GM23248 (cell line): ENCODE data around the gene KDM6A. TPM values are rescaled to one million over a fixed set of nuclear protein-coding genes. Genes with fewer than 3 reads are reported as not detected.
"Not testable (repeated sequence)": the region's sequence is repeated elsewhere in the genome, so short reads cannot be mapped to it uniquely, and the experiment has no call there.

Experiments used
- DNase-seq: peaks from one replicate; pipeline ENCODE4 v3.0.0-alpha.2; 2015
- H2AFZ ChIP-seq: fragments of 200-600 bp; sonication (generic); 2 replicates; pipeline ENCODE4 v1.6.1; 2016; ENCODE audit warnings: antibody characterized with exemption
- H3F3A ChIP-seq: fragments of 200-600 bp; sonication (generic); 2 replicates; pipeline ENCODE4 v1.6.1; 2016; ENCODE audit warnings: mild to moderate bottlenecking, antibody characterized with exemption, mixed run types; ENCODE audit not compliant: insufficient read depth
- H3K27ac ChIP-seq: fragments of 200-600 bp; sonication (generic); 2 replicates; pipeline ENCODE4 v1.5.1; 2016; ENCODE audit warnings: mild to moderate bottlenecking
- H3K27me3 ChIP-seq: fragments of 200-600 bp; sonication (generic); replicated peaks from 2 replicates; pipeline ENCODE4 v1.6.1; 2016; ENCODE audit warnings: mild to moderate bottlenecking; ENCODE audit not compliant: insufficient read depth
- H3K36me3 ChIP-seq: fragments of 200-600 bp; sonication (generic); 2 replicates; pipeline ENCODE4 v1.6.1; 2016; ENCODE audit warnings: low read depth, mild to moderate bottlenecking
- H3K4me1 ChIP-seq: fragments of 200-600 bp; sonication (generic); 2 replicates; pipeline ENCODE4 v1.6.1; 2016; ENCODE audit warnings: mild to moderate bottlenecking; ENCODE audit not compliant: insufficient read depth
- H3K4me2 ChIP-seq: fragments of 200-600 bp; sonication (generic); one replicate; pipeline ENCODE4 v1.6.1; 2016; ENCODE audit warnings: mild to moderate bottlenecking; ENCODE audit not compliant: unreplicated experiment
- H3K4me3 ChIP-seq: fragments of 200-600 bp; sonication (generic); 2 replicates; pipeline ENCODE4 v1.5.1; 2016; ENCODE audit warnings: mild to moderate bottlenecking
- H3K79me2 ChIP-seq: fragments of 200-600 bp; sonication (generic); 2 replicates; pipeline ENCODE4 v1.6.1; 2016; ENCODE audit warnings: mild to moderate bottlenecking; ENCODE audit not compliant: insufficient read depth
- H3K9ac ChIP-seq: fragments of 200-600 bp; sonication (generic); 2 replicates; pipeline ENCODE4 v1.6.1; 2016; ENCODE audit warnings: mild to moderate bottlenecking
- H3K9me2 ChIP-seq: fragments of 200-600 bp; sonication (generic); 2 replicates; pipeline ENCODE4 v1.6.1; 2016; ENCODE audit warnings: mixed run types, mild to moderate bottlenecking, moderate library complexity; ENCODE audit not compliant: insufficient read depth
- H3K9me3 ChIP-seq: fragments of 200-600 bp; sonication (generic); one replicate; pipeline ENCODE4 v1.6.1; 2017; ENCODE audit warnings: low read depth
- H4K20me1 ChIP-seq: fragments of 200-600 bp; sonication (generic); 2 replicates; pipeline ENCODE4 v1.6.0; 2016; ENCODE audit not compliant: insufficient read depth
- EZH2 ChIP-seq: fragments of 200-600 bp; sonication (generic); IDR thresholded peaks from 2 replicates; pipeline ENCODE4 v1.6.1; 2018; ENCODE audit warnings: antibody characterized with exemption, mild to moderate bottlenecking; ENCODE audit not compliant: insufficient read depth, poor library complexity, severe bottlenecking
- EZH2phosphoT487 ChIP-seq: fragments of 200-600 bp; sonication (generic); IDR thresholded peaks from 2 replicates; pipeline ENCODE4 v1.6.1; 2018; ENCODE audit warnings: antibody characterized with exemption, moderate library complexity, mild to moderate bottlenecking, low read depth; ENCODE audit not compliant: insufficient read depth
- WGBS, 2 experiments: methylation state at CpG; one replicate each; pipeline ENCODE4 v1.1.6; 2015 to 2017; ENCODE audit warnings: low lambda C conversion rate in 2 of 2, low coverage in 1 of 2; ENCODE audit errors: missing lambda C conversion rate in 2 of 2; 5-methylcytosine and 5-hydroxymethylcytosine counted together
- in situ Hi-C: fragments of 300-500 bp; cut with MboI; formaldehyde crosslinking; loops from 2 replicates; pipeline ENCODE4 v1.15.0; 2020
- polyA plus RNA-seq: library from polyadenylated mRNA; unstranded; fragments of >200 nt; fragmentation: Nextera tagmentation; extraction: Ambion mirVana; gene quantifications from 2 replicates; pipeline ENCODE4 v1.2.1, GENCODE V29; 2016
- total RNA-seq: library from RNA; depleted of rRNA; stranded (reverse); fragments of >200 nt; shearing (Covaris generic); gene quantifications from 2 replicates; pipeline ENCODE4 v1.2.3, GENCODE V29; 2014

The KDM6A gene
- total and polyA plus RNA-seq, 2 experiments from 2014 or later: 5.8 to 12.0 TPM

GRCh38 chrX:44997282-44997812, 124.4 kb downstream of the KDM6A start:
- 77 to 78% methylated on average over 8 to 10 of the region's 10 CpGs for WGBS, 2 experiments
- no peak for TF ChIP-seq EZH2phosphoT487
- TF ChIP-seq EZH2: no peak
- no peaks in the 10 kb centered on the region for H3F3A ChIP-seq
- no peaks in the 10 kb centered on the region for H3K4me1 ChIP-seq
- H3K4me3 ChIP-seq: no peak overlapping the region
- H3K9me3 ChIP-seq: no peaks in the 10 kb centered on the region
- H3K27me3 ChIP-seq: no peaks in the 10 kb centered on the region
- H3K4me2 ChIP-seq: no peak overlapping the region
- in situ Hi-C loops: no loop called here
- H3K27ac ChIP-seq: no peak overlapping the region
- no peak for DNase-seq
- no peaks in the 10 kb centered on the region for H3K36me3 ChIP-seq
- H3K79me2 ChIP-seq: peaks cover 99% of the 10 kb centered on the region
- H3K9ac ChIP-seq: no peak overlapping the region
- H3K9me2 ChIP-seq: no peaks in the 10 kb centered on the region
- no peak overlapping the region for H2AFZ ChIP-seq
- no peaks in the 10 kb centered on the region for H4K20me1 ChIP-seq

GRCh38 chrX:44997888-44998287, 124.9 kb downstream of the KDM6A start:
- H3K9ac ChIP-seq: no peak overlapping the region
- no peak overlapping the region for H3K4me3 ChIP-seq
- H3K4me2 ChIP-seq: no peak overlapping the region
- no peak overlapping the region for H2AFZ ChIP-seq
- peaks cover 96% of the 10 kb centered on the region for H3K79me2 ChIP-seq
- H3K9me3 ChIP-seq: no peaks in the 10 kb centered on the region
- H4K20me1 ChIP-seq: no peaks in the 10 kb centered on the region
- H3F3A ChIP-seq: no peaks in the 10 kb centered on the region
- H3K27me3 ChIP-seq: no peaks in the 10 kb centered on the region
- DNase-seq: no peak
- TF ChIP-seq EZH2phosphoT487: no peak
- TF ChIP-seq EZH2: no peak
- in situ Hi-C loops: no loop called here
- no peaks in the 10 kb centered on the region for H3K9me2 ChIP-seq
- H3K36me3 ChIP-seq: no peaks in the 10 kb centered on the region
- H3K4me1 ChIP-seq: no peaks in the 10 kb centered on the region
- no peak overlapping the region for H3K27ac ChIP-seq
- WGBS, 2 experiments: 93 to 100% methylated on average over 1 of the region's 1 CpG

- H3K36me3 ChIP-seq, H4K20me1 ChIP-seq, H3K9me2 ChIP-seq, H3K27ac ChIP-seq, H3K9ac ChIP-seq, H3F3A ChIP-seq, H3K27me3 ChIP-seq, H3K4me3 ChIP-seq, H3K4me2 ChIP-seq, H3K9me3 ChIP-seq, H3K4me1 ChIP-seq, in situ Hi-C loops, H2AFZ ChIP-seq: not testable (repeated sequence)
- peaks cover 92% of the 10 kb centered on the region for H3K79me2 ChIP-seq
- 97% methylated on average over 8 of the region's 8 CpGs for WGBS, 2 experiments
- peak; percentile 8 for DNase-seq
These were observed 126.2 kb downstream of the KDM6A start for GRCh38 chrX:44999237-44999636.

GRCh38 chrX:44999872-45000271, 126.9 kb downstream of the KDM6A start:
- H3F3A ChIP-seq, H3K9me3 ChIP-seq: not testable (repeated sequence)
- H3K79me2 ChIP-seq: peaks cover 90% of the 10 kb centered on the region

GRCh38 chrX:45001048-45001447, 128.1 kb downstream of the KDM6A start:
- Histone ChIP-seq H3K79me2 (peaks cover 83% of the 10 kb centered on the region), H3K9me2 (no peaks in the 10 kb centered on the region), H3K9me3 (no peaks in the 10 kb centered on the region), H3K4me3 (no peak overlapping the region), H3K9ac (no peak overlapping the region), H3K4me2 (no peak overlapping the region), H4K20me1 (no peaks in the 10 kb centered on the region), H3K27me3 (no peaks in the 10 kb centered on the region), H3K36me3 (no peaks in the 10 kb centered on the region), H3K4me1 (no peaks in the 10 kb centered on the region), H2AFZ (no peak overlapping the region), H3F3A (no peaks in the 10 kb centered on the region), H3K27ac (no peak overlapping the region)
- WGBS, 2 experiments: 81 to 83% methylated on average over 4 of the region's 4 CpGs
- DNase-seq: no peak
- in situ Hi-C loops: no loop called here
- TF ChIP-seq EZH2phosphoT487 (no peak), EZH2 (no peak)

More at GRCh38 chrX:44999872-45000271, 126.9 kb downstream of the KDM6A start:
- H3K36me3 ChIP-seq, H3K27me3 ChIP-seq, H4K20me1 ChIP-seq, H2AFZ ChIP-seq, H3K4me1 ChIP-seq, H3K27ac ChIP-seq, H3K4me3 ChIP-seq, H3K9ac ChIP-seq, H3K9me2 ChIP-seq, in situ Hi-C loops, DNase-seq, H3K4me2 ChIP-seq: not testable (repeated sequence)
- 94 to 100% methylated on average over 1 to 3 of the region's 3 CpGs for WGBS, 2 experiments
